Activated CD8-positive, alpha-beta T cell treated with anti-CD3 and anti-CD28 coated beads for 36 hours (primary cell): ENCODE data around the gene PTPN6. TPM values are rescaled to one million over a fixed set of nuclear protein-coding genes. Genes with fewer than 3 reads are reported as not detected.

Experiments used
- ATAC-seq: fragments of 200-7000 bp; cut with Tn5 transposase; one replicate; pipeline ENCODE4 v1.10.0; 2021; ENCODE audit warnings: mild to moderate bottlenecking, moderate library complexity
- CTCF ChIA-PET: fragments of 350-600 bp; sonication (Branson Sonifier 250); formaldehyde crosslinking; loops from one replicate; lab custom pipeline; 2021; ENCODE audit warnings: antibody characterized with exemption; lab: Charles Lee
- POLR2A ChIA-PET: fragments of 350-600 bp; sonication (Branson Sonifier 250); formaldehyde crosslinking; loops from one replicate; lab custom pipeline; 2021; ENCODE audit warnings: antibody characterized with exemption; lab: Charles Lee
- DNase-seq: peaks from one replicate; pipeline ENCODE4 v3.0.0-alpha.2; 2020
- H3K27ac Mint-ChIP-seq: one replicate; pipeline ENCODE4 v1.8.0; 2021; ENCODE audit warnings: mild to moderate bottlenecking, mixed read lengths
- H3K27me3 Mint-ChIP-seq: one replicate; pipeline ENCODE4 v1.8.0; 2021; ENCODE audit warnings: mixed read lengths
- H3K36me3 Mint-ChIP-seq: one replicate; pipeline ENCODE4 v1.8.0; 2021; ENCODE audit warnings: low read depth, mixed read lengths
- H3K4me1 Mint-ChIP-seq: one replicate; pipeline ENCODE4 v1.8.0; 2021; ENCODE audit warnings: low read depth, mixed read lengths
- H3K4me3 Mint-ChIP-seq: one replicate; pipeline ENCODE4 v1.8.0; 2021; ENCODE audit warnings: mild to moderate bottlenecking, moderate library complexity, mixed read lengths
- H3K9me3 Mint-ChIP-seq: one replicate; pipeline ENCODE4 v1.8.0; 2021; ENCODE audit warnings: mixed read lengths
- CTCF ChIP-seq: fragments of 200-600 bp; IDR thresholded peaks from one replicate; pipeline ENCODE4 v1.8.0; 2022; ENCODE audit warnings: antibody characterized with exemption, mild to moderate bottlenecking
- intact Hi-C: fragments of 100-400 bp; cut with micrococcal nuclease; formaldehyde crosslinking; loops from one replicate; pipeline ENCODE4 v1.10.0; 2022
- total RNA-seq, 2 experiments: library from RNA; stranded (reverse); gene quantifications; one replicate each; pipeline ENCODE4 v1.2.3, GENCODE V29; 2021

Gene PTPN6
- total RNA-seq, 2 experiments from 2014 or later: 485 to 489 TPM

- ATAC-seq: peak; percentile 50
- Mint-ChIP-seq H3K27me3 (no peaks in the 10 kb centered on the region), H3K4me1 (peaks cover 56% of the 10 kb centered on the region), H3K27ac (peak overlapping the region; percentile 98), H3K4me3 (peak overlapping the region; percentile 83), H3K36me3 (peaks cover 39% of the 10 kb centered on the region), H3K9me3 (no peaks in the 10 kb centered on the region)
- TF ChIP-seq CTCF: no peak
- intact Hi-C loops: no loop called here
- ChIA-PET POLR2A (interaction anchor here (0.7 to 36.0 kb wide), 15 partner anchors 10 to 401 kb away, joined by 3 to 1266 read pairs (median 4); partner anchors contain the start of genes ATN1, C12orf57, EMG1 and PHB2), CTCF (interaction anchor here (0.9 to 22.8 kb wide), 16 partner anchors 10 to 397 kb away, joined by 3 to 460 read pairs (median 5); partner anchors contain the start of genes ATN1, SPSB2 and ZNF384)
- peak; percentile 87 for DNase-seq
Observed at GRCh38 chr12:6936636-6937480, 14.3 kb upstream of the PTPN6 start.

- intact Hi-C loops: no loop called here
- peak; percentile 88 for ATAC-seq
Observed at GRCh38 chr12:6937481-6938352, 13.4 kb upstream of the PTPN6 start.

GRCh38 chr12:6938353-6939190, 12.6 kb upstream of the PTPN6 start:
- CTCF ChIA-PET: interaction anchor here (1.0 to 22.8 kb wide), 18 partner anchors 10 to 398 kb away, joined by 3 to 460 read pairs (median 5); partner anchors contain the start of genes ATN1, COPS7A, ENO2 and SPSB2
- intact Hi-C loops: no loop called here
- peak overlapping the region; percentile 98 for H3K27ac Mint-ChIP-seq
- ATAC-seq (no peak), DNase-seq (no peak)
- POLR2A ChIA-PET: interaction anchor here (0.7 to 36.0 kb wide), 15 partner anchors 12 to 249 kb away, joined by 3 to 1266 read pairs (median 4); partner anchors contain the start of genes ATN1, C12orf57, CDCA3 and EMG1
- H3K9me3 Mint-ChIP-seq: no peaks in the 10 kb centered on the region
- peak; percentile 4 for TF ChIP-seq CTCF
- peak overlapping the region; percentile 83 for H3K4me3 Mint-ChIP-seq
- H3K27me3 Mint-ChIP-seq: no peaks in the 10 kb centered on the region
- H3K4me1 Mint-ChIP-seq: peaks cover 54% of the 10 kb centered on the region
- peaks cover 39% of the 10 kb centered on the region for H3K36me3 Mint-ChIP-seq

More at GRCh38 chr12:6937481-6938352, 13.4 kb upstream of the PTPN6 start:
- Mint-ChIP-seq H3K36me3 (peaks cover 39% of the 10 kb centered on the region), H3K27me3 (no peaks in the 10 kb centered on the region), H3K4me1 (peaks cover 54% of the 10 kb centered on the region), H3K4me3 (peak overlapping the region; percentile 83), H3K9me3 (no peaks in the 10 kb centered on the region), H3K27ac (peak overlapping the region; percentile 98)
- peak; percentile 96 for DNase-seq
- ChIA-PET CTCF (interaction anchor here (0.7 to 22.8 kb wide), 22 partner anchors 11 to 398 kb away, joined by 3 to 460 read pairs (median 5); partner anchors contain the start of genes ATN1, COPS7A, ENO2 and SPSB2), POLR2A (interaction anchor here (0.7 to 36.0 kb wide), 20 partner anchors 11 to 402 kb away, joined by 3 to 1266 read pairs (median 4); partner anchors contain the start of genes ATN1, C12orf57, CDCA3 and EMG1)
- TF ChIP-seq CTCF: peak; percentile 89

GRCh38 chr12:6939191-6939540, 12.0 kb upstream of the PTPN6 start:
- DNase-seq: no peak
- intact Hi-C loops: no loop called here
- ChIA-PET CTCF (interaction anchor here (2.2 to 22.8 kb wide), 5 partner anchors 9 to 67 kb away, joined by 6 to 460 read pairs (median 29); partner anchors contain the start of genes ATN1 and SPSB2), POLR2A (interaction anchor here (1.9 to 36.0 kb wide), 6 partner anchors 13 to 70 kb away, joined by 4 to 1266 read pairs (median 48); partner anchors contain the start of genes ATN1, C12orf57, EMG1 and PHB2)
- Mint-ChIP-seq H3K4me3 (peak overlapping the region; percentile 83), H3K36me3 (peaks cover 40% of the 10 kb centered on the region), H3K4me1 (peaks cover 51% of the 10 kb centered on the region), H3K9me3 (no peaks in the 10 kb centered on the region), H3K27me3 (no peaks in the 10 kb centered on the region), H3K27ac (peak overlapping the region; percentile 77)
- ATAC-seq: no peak
- no peak for TF ChIP-seq CTCF
